OCI-LY1 (cell line): ENCODE data around the gene RNU1-2.
"Not testable (repeated sequence)": the region's sequence is repeated elsewhere in the genome, so short reads cannot be mapped to it uniquely, and the experiment has no call there.

Experiments
- CTCF ChIP-seq: fragments of 200-600 bp; sonication (generic), shearing (Covaris generic); IDR thresholded peaks from 2 replicates; pipeline ENCODE4 v1.5.1; 2017; ENCODE audit warnings: mild to moderate bottlenecking, antibody characterized with exemption, low read length, moderate library complexity, mixed read lengths
- EZH2 ChIP-seq: fragments of 200-600 bp; sonication (generic), shearing (Covaris generic); IDR thresholded peaks from 2 replicates; pipeline ENCODE4 v1.8.0; 2017; ENCODE audit warnings: borderline replicate concordance, mixed run types, mild to moderate bottlenecking, antibody characterized with exemption, low read length, moderate library complexity, mixed read lengths

GRCh38 chr1:16895233-16895597 lies 565 bp upstream of the RNU1-2 start:
- not testable (repeated sequence) for TF ChIP-seq CTCF, EZH2
